CD4-positive, alpha-beta T cell treated with Interleukin-17A for 4 hours (primary cell): ENCODE measurements around the gene SLC19A1.

Source experiments
- DNase-seq: peaks from one replicate; pipeline ENCODE4 v3.0.0-alpha.2; 2020; ENCODE audit warnings: mixed read lengths

The SLC19A1 gene

DNA sequence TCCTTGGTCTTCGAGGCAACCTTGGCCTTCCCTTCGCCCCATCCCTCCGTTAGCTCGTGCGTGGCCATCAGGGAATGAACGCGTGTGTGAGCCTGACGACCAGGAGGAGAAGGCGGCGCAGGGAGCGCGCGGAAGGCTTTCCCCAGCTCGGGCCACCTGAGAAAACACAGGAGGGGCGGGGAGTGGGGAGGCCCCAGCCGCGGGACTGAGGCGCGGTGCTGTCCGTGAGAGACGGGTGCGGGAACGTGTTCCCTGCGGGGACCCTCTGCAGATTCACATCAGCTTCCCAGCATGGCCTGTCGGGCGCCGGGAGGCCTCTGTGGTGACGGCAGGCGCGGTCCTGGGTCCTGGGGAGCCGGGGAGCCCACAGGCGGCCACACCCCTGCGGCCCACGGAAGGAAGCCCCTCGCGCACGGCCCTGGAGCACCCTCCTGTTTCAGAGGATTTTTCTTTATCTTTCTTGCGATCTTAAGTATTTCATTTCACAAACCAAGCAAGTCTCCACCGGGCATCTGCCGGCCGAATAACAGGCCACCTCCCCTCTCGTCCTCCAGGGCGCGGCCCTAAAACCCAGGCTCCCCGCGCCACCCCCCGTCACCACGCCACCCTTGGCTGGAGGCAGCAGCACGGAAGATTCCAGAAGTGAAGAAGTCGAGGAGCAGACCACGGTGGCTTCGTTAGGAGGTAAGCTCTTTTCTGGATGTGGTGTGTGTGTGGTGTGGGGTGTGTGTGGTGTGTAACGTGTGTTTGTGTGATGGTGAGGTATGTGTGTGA, 66.3 kb downstream of the SLC19A1 start:
- DNase-seq = no peak

DNA sequence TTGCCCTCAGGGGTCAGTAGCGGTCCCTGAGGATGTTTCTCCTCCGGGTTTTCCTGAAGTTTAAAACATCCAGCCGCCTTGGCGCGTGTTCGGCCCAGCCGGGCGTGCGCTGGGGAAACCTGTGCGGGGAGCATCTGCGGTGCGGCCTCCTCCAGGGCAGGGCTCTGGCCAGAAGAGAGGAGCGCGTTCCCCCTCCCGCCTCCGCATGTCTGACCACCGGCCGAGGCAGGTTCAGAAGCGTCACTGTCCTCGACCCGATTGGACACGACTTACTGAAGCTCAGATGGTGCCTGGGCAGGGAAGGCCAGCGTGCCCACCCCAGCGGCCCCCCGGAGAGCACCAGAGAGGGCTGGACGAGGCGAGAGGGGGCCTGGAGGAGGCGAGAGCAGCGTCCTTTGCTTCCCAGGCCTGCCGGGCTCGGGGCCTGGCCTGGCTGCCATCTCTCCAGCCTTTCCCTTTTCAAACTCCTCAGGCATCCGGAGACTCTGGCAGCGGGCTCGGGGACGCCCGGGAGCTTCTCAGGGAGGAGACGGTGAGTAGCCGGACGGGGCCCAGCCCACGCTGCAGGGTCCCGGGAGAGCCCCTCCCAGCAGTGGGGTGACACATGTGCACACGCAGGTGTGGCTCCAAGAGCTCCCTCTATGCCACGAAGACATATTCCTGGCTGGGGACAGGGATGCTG, 67.1 kb downstream of the SLC19A1 start:
- DNase-seq = no peak

DNA sequence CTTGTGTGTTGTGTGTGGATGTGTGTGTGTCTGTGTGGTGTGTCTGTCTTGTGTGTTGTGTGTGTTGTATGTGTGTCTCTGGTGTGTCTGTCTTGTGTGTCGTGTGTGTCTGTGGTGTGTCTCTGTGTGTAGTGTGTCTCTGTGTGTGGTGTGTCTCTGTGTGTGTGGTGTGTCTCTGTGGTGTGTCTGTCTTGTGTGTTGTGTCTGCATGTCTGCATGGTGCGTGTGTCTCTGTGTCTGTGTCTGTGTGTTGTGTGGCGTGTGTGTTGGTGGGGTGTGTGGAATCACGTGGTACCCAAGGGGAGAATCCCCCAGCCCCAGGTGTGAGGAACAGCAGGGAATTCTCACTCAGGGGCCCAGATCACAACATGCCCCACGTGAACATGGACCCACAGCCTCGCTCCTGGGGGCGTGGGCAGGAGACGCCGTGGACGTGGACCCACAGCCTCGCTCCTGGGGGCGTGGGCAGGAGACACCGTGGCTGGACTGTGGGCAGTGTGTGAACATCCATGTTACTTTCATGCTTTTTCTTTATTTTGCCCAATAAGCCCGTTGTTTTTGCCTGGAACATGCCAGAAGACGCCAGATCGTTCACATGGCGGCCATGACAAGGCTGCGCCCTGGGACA, 67.8 kb downstream of the SLC19A1 start:
- DNase-seq = no peak

DNA sequence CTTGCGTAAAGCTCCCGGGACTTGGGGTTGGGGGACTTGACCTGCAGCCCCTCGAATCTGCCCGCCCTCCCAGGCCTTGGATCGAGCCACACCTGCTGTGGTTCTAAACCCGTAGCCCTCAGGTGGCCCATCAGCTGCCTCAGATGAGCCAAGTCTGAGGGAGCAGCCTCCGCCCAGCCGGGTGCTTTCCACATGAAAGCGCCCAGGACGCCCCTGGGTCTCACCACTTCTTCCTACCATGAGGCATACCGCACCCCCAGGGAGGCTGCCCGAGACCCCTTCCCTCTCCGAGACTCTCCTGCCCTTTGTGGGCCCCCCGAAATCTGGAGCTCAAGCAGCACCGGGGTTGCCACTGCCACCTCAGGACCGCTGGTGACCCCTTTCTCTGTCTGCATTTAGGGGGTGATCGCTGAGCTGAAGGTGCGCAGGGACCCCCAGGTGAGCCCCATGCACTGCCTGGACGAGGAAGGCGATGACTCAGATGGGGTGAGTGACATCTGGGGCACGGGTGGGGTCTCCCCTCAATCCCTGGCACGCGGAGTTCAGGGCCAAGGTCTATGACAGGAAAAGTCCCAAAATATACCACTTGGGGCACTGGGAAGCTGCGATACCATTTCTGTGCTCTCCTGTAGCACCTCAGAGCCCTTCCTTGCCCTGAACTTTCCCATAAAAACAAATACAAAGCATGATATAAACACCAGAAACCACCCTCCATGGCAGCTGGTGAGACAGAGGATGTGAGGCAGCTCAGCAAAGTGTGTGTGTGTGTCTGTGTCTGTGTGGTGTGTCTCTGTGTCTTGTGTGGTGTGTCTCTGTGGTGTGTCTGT, 68.5 kb downstream of the SLC19A1 start:
- DNase-seq = no peak

DNA sequence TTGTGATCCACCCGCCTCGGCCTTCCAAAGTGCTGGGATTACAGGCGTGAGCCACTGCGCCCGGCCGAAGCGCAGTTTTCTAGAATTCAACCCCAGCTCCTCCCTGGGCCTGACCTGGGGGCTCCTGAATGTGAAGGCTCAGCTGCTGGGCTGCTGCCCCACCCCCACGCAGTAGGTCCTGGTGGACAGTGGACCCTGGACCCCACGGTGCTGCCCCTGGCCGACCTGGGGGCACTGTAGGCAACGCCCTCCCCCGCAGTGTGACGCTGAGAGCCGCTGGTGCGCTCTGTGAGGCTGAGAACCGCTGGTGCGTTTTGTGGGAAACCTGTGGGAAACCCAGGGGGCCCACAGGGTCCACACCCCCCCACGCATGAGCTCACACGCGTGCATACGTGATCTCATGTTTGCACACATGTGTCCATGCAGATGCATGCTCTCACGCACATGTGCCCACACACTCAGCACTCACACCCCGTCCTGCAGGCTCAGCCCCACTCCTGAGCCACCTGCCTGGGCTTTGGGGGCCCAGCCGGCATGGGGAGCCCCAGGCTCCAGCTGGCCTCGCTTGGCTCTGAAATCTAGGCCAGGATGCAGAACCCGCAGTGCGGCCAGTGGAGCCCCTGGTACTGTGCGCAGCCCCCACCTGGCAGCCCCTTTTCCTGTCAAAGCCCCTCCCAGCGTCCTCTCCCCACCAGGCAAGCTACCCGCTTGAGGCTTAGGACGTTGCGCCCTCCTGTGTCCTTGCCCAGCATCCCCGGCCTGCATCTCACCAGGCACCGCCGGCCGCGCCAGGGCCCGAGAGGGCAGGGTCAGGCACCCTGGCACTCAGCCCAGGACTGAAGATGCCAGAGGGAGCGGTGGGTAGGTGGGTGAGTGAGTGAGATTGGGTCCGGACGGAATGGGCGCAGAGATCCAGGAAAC, 69.5 kb downstream of the SLC19A1 start:
- no peak for DNase-seq

DNA sequence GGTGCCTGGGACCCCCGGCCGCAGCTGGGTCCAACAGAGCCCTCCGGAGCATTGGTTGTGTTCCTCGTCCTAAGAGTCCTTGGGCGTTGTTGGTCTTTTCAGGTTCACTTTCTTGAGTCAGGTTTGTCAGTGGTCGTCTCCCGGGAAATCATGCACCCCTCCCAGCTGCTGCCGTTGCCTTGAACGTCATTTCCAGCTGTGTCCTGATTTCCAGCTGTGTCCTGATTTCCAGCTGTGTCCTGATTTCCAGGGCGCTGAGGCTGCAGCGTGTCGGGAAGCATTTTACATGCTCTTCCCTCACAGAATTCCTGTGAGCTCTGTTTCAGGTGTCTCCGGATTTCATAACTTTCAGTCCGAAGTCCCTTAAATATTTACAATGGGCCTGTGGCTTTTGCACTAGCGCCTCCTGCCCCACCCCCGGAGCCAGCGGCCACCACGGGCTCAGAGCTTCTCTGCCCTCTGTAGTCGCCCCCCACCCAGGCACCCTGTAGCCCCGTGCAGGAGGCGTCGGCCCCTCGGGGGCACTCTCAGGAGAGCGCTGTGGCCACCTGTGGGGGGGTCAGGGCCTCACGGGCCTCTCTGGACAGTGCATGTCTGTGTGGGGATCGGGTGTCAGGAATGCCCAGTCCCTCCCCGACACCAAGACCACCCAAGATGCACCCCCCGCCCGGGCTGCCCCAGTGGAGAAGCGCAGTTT, 70.6 kb downstream of the SLC19A1 start:
- DNase-seq = no peak

DNA sequence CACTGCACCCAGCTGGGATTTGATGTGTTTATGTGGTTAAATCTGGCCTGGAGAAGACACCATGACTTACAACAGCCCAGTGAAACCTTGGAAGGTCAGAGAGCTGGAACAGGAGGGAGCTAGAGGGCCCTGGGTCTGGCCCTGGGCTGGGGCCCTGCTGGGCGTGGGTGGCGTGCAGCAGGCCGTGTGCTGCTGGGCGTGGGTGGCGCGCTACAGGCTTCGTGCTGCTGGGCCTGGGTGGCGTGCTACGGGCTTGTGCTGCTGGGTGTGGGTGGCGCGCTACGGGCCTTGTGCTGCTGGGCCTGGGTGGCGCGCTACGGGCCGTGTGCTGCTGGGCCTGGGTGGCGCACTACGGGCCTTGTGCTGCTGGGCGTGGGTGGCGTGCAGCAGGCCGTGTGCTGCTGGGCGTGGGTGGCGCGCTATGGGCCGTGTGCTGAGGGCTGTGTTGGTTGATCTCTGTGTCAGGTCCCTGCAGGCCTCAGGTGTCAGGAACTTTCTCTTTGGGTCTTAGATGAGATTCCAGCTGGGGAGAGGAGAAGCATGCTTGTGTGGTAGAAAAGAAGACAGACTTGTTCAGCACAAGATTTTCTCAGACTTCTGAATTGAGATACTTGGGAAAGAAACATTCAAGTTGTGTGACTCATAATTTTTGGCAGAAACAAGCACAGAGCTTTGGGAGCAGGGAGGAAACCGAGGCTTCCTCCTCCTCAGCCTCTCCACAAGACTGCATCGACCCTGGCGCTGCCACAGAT, 71.3 kb downstream of the SLC19A1 start:
- peak; percentile 80 for DNase-seq

DNA sequence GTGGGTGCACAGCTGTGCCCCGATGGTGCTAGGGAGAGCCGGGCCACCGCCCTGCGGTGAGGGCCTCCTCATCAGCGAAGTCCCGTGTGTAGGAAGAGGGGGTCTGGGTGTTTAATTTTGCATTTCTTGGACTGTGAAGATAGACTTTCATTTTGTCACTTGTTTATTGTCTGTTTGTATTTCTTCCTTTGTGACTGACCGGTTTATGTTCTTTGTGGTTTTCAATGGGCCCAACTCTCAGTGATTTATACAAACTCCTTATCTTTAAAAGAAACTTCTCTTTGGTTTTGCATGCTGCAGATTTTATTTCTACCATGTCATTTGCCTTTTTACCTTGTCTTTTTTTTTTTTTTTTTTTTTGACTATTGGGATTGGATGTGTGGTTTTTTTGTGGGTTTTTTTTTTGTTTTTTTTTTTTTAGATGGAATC, 72.1 kb downstream of the SLC19A1 start:
- no peak for DNase-seq

DNA sequence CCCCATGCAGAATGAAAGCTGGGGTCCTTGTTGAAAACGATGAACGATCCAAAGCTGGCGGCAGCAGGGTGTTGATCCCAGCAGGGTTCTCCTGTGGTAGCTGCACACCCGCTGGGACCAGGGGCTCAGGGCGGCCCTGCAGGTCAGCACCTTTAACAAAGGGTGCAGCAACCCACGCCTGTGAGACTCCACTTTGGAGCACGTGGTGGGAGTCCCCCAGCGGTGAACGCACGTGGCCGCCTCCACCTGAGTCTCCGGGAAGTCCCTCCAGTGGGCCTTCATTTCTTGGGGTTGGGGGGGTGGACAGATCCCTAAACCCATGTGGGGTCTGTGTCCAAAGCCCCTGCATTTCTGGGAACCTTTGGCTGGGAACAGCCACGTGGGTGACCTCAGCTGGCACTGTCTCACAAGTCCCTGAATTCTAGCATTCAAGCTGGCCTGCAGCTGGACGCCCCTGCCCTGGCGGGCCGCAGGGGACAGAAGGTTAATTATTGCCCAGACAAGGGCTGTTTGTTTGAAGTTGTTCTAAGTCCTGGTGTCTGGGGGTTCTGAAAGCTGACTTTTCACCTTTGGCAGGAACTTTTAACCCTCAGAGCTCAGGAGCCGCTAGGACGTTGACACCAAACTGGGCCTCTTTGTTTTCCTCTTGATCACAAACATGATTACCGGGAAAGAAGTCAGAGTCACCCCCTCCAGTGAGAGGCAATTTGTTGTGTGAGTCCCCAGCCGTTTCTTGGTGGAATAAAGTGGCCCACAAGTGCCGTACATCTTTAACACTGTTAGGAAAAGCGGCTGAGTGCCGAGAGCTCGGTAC, 72.8 kb downstream of the SLC19A1 start:
- no peak for DNase-seq

DNA sequence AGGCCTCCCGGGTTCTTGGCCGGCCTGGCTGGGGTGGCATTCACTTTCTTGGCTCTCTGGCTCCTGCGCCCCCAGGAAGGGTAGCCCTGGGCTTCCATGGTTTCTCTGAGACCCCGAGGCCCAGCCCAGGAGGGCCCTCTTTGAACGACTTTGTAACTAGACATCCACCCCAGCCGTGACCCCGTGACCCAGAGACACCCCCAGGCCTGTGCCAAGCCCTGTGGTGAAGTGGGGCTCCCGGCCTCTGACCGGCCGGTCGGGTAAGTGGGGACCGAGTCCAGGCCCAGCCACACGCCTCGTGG, 73.3 kb downstream of the SLC19A1 start:
- no peak for DNase-seq

DNA sequence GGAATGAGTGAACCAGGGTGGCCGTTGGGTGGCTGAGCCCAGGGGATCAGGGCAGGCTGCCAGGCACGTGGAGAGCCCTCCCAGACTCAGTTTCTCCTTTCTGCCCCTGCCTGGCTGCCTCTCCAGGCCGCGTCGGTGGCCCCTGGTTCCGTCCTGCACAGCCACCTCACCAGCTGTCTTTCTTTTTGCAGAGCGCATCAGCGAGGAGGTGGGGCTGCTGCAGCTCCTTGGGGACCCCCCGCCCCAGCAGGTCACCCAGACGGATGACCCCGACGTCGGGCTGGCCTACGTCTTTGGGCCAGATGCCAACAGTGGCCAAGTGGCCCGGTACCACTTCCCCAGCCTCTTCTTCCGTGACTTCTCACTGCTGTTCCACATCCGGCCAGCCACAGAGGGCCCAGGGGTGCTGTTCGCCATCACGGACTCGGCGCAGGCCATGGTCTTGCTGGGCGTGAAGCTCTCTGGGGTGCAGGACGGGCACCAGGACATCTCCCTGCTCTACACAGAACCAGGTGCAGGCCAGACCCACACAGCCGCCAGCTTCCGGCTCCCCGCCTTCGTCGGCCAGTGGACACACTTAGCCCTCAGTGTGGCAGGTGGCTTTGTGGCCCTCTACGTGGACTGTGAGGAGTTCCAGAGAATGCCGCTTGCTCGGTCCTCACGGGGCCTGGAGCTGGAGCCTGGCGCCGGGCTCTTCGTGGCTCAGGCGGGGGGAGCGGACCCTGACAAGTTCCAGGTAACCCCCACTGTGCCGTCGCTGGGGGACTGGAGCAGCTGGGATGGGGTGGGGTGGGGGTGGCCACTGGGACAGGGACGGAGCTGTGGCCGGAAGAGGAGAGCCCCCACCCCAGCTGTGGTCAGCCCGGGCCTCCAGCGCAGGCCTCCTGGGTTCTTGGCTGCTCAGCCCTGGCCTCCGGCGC, 73.9 kb downstream of the SLC19A1 start:
- DNase-seq = no peak

DNA sequence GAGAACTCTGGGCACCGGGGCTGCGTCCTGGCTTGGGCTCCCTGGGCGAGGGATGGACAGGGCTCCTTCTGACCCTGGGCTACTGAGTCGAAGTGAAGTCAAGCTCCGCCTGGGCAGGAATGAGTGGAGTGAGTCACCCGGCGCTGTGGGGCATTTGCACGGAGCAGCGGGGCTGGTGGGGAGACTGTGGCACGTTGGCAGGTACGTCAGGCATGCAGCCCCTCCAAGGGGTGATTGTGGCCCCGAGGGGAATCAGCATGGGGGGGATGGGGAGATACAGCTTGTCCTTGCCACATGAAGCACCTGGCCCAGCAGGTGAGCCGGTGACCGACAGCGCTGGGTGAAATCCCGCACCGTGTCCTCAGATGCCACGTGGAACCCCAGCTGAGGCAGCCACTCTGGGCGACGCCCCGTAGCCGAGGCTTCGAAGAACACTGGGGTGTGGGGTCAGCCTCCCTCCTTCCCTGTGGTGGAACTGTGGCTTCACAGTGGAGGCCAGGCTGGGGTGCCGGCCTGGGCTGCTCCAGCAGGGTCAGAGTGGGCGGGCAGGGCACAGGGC, 74.9 kb downstream of the SLC19A1 start:
- no peak for DNase-seq

DNA sequence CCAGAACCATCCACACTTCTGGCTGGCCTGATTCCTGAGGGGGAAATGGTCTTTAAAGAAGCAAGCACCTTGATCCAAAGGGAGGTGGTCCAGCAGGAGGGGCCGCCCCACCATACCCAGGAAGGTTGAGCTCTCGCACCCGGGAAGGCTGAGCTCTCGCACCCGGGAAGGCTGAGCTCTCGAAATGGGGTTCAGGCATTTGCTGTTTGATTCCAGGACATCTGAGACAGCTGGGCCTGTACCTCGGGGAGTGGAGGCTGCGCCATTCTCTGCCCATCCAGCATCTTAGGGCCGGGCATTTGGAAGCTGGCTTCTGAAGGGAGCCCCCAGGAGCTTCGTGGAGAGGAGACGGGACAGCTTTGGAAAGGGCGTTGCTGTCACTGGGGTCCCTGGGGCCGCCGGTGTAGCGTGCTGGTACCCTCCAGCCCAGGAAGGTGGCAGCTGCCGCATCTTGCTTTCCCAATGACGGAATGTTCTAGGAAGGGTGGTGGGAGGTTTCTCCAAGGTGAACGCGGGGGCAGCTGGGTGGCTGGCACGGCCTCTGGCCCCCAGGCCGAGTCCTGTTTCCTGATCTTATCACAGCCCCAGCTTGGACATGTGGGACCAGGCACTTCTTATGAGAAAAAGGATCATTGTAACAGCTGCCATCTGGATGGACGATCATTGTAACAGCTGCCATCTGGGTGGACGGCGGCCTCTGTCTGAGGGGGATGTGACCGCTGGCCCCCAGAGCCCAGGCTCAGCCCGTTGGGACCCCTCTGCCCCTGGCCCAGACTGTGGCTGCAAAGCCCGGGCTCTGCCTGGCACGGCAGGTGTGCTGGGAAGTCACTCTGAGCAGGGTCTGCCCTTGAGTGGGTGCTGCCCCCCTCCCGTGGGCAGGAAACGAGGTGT, 75.7 kb downstream of the SLC19A1 start:
- DNase-seq = no peak

DNA sequence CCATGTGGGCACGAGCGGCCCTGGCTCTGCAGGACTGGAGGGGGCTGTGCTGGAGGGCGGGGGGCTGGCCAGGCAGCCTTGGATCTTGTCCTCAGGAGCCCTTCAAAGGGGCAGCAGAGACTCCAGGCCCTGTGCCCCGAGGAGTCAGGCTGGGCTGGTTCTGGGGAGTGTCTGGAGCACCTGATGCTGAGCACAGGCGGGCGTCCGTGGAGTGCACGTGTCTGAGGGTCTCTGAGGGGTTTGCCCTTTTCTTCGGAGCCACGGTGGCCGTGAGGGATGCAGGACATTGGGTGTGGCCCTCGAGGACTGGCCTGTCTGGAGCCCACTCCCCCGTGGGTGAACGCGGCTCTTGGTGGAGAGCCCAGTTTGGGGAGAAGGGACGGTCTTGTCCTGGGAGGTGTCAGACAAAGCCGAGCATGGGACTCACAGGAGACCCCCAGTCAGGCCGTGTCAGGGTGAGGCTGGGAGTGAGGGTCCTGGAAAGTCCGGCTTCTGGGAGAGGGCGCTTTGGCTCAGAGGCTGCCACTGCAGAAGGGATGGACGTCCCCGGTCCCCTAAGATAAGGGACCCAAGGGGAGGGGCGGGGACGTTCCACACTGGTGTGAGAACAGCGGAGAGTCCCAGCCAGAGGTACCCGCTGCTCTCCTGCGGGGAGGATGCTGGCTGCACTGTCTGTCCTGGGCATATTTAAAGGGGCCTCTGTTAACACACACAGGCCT, 76.5 kb downstream of the SLC19A1 start:
- peak; percentile 1 for DNase-seq

DNA sequence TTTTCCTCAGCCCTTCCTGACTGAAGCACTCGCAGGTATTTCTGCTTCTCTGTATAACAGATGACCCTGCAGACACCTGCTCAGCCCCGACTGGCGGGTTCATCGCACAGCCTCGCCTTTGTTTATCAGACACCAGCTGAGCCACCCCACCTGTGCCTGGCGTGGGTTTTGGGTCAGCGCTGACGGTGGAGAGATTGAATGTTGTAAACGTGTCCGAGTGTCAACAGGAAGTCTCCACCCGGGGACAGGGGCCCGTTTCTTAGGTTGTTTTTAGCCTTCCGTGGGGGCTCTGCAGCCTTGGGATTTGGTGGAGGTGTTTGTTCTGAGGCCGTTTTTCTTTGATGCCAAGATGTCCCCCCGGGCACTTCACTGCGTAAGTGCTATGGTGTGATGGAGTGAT, 77.1 kb downstream of the SLC19A1 start:
- peak; percentile 1 for DNase-seq

DNA sequence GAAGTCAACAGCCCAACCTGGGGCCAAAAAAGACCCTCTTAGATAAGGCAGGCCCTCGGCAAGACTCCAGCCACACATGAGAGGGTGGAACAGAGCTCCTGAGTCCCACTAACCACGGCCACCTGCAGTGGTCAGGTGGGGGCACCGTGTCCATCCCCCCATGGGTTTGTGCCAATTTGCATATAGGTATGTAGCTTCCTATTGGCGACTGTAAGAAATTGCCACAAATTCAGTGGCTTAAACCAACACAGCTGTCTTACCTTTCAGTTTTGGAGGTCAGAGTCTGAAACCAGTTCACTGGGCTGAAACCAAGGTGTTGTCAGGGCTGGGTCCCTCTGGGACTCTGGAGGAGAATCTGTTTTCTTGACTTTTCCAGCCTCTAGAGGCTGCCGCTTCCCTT, 77.9 kb downstream of the SLC19A1 start:
- DNase-seq = no peak

DNA sequence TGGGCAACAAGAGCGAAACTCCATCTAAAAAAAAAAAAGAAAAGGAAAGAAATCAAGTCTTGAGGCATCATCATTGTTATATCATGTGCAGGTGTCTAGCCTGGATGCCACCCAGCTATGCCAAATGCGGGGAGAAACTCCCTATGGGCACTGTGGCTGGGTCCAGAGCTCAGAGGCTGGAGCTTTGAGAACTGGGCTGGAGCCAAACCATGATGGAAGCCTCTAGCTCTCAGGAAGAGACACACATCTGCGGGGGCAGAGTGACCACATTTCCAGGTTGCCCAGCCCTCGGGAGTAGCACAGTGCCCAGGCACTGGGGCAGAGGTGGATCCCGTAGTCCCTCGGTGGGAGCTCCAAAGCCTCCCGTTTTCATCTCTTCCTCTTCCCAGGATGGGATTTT, 78.4 kb downstream of the SLC19A1 start:
- DNase-seq = no peak
